Gastrocnemius medialis (tissue), 4 donors: ENCODE data around the gene ARRB1.

ENCODE experiments used
- CTCF ChIP-seq, 5 experiments: fragments of 450-650 bp in 3 of 5; fragments of 200-600 bp in 2 of 5; sonication (generic) in 2 of 5; IDR thresholded peaks in 4 of 5; conservative IDR thresholded peaks in 1 of 5; 1 replicate in 4 of 5; 2 replicates in 1 of 5; pipeline ENCODE4 v1.5.1; 2016 to 2019; ENCODE audit warnings: antibody characterized with exemption in 5 of 5, mild to moderate bottlenecking in 3 of 5, moderate library complexity in 3 of 5
- POLR2A ChIP-seq, 2 donors: fragments of 450-650 bp; IDR thresholded peaks; one replicate each; pipeline ENCODE4 v1.6.1; 2017; ENCODE audit warnings: antibody characterized with exemption in 2 of 2, mild to moderate bottlenecking in 2 of 2, moderate library complexity in 2 of 2

- TF ChIP-seq POLR2A (IDR thresholded peaks at IDR 0.05) (no peak), CTCF (IDR thresholded peaks at IDR 0.05 in 4 of 5, conservative IDR thresholded peaks at IDR 0.05 in 1 of 5) (no peak)
These were observed 80.5 kb downstream of the ARRB1 start for GRCh38 chr11:75270896-75271418.
